Endothelial cell of umbilical vein (primary cell): ENCODE data around the gene PCDHGA1. TPM values are rescaled to one million over a fixed set of nuclear protein-coding genes. Genes with fewer than 3 reads are reported as not detected.
A peak's percentile ranks its signal among the peaks of the same experiment; 100 is the strongest.

Experiments used
- BruUV-seq: library from RNA; stranded (reverse); fragments of 400-500 nt; replicated peaks from 2 replicates; lab custom pipeline; 2021; lab: Mats Ljungman, UMichigan
- CTCF ChIA-PET: fragments of 300-600, 350-600 bp; sonication (Branson Sonifier 250); formaldehyde crosslinking; loops from one replicate; lab custom pipeline; 2021; ENCODE audit warnings: antibody characterized with exemption, inconsistent platforms; lab: Charles Lee
- POLR2A ChIA-PET: fragments of 300-600, 350-600 bp; sonication (Branson Sonifier 250); formaldehyde crosslinking; loops from one replicate; lab custom pipeline; 2021; ENCODE audit warnings: antibody characterized with exemption, inconsistent platforms; lab: Charles Lee
- DNase-seq: peaks from one replicate; pipeline ENCODE4 v3.0.0-alpha.2; 2011; ENCODE audit warnings: low read depth, low spot score
- FAIRE-seq: peaks from 2 replicates; lab custom pipeline; 2011; peaks lifted over from hg19 to GRCh38; lab: Jason Lieb, UNC
- H2AFZ ChIP-seq: 2 replicates; pipeline ENCODE4 v1.6.0; 2012; ENCODE audit warnings: low read depth, low read length, control low read depth, inconsistent platforms
- H3K27ac ChIP-seq: 2 replicates; pipeline ENCODE4 v1.5.1; 2011; ENCODE audit warnings: low read depth, mild to moderate bottlenecking, control low read depth, low read length, moderate library complexity; ENCODE audit not compliant: insufficient read depth
- H3K27me3 ChIP-seq, 2 experiments: 2 replicates each; pipeline versions ENCODE4 v1.6.0 to v1.6.1; 2011; ENCODE audit warnings: low read length in 2 of 2, mixed read lengths in 1 of 2; ENCODE audit not compliant: control insufficient read depth in 2 of 2, insufficient read depth in 2 of 2
- H3K36me3 ChIP-seq, 2 experiments: 2 replicates in 1 of 2; 3 replicates in 1 of 2; pipeline ENCODE4 v1.5.1; 2011; ENCODE audit warnings: low read length in 2 of 2, mild to moderate bottlenecking in 1 of 2, moderate library complexity in 1 of 2; ENCODE audit not compliant: control insufficient read depth in 2 of 2, insufficient read depth in 2 of 2; ENCODE audit errors: extremely low read depth in 1 of 2
- H3K4me1 ChIP-seq: 3 replicates; pipeline ENCODE4 v1.5.1; 2011; ENCODE audit warnings: mild to moderate bottlenecking, low read length; ENCODE audit not compliant: control insufficient read depth, insufficient read depth; ENCODE audit errors: extremely low read depth
- H3K4me2 ChIP-seq: 2 replicates; pipeline ENCODE4 v1.6.1; 2011; ENCODE audit warnings: low read length, control low read depth, mixed read lengths; ENCODE audit not compliant: insufficient read depth
- H3K4me3 ChIP-seq, 3 experiments: fragments of 200-600 bp in 1 of 3; sonication (generic), shearing (Covaris generic) in 1 of 3; replicated peaks in 1 of 3; 2 replicates each; pipeline ENCODE4 v1.5.1; 2011 to 2016; ENCODE audit warnings: control low read depth in 3 of 3, low read length in 3 of 3, mild to moderate bottlenecking in 2 of 3, inconsistent platforms in 1 of 3, low read depth in 1 of 3, moderate library complexity in 1 of 3; ENCODE audit not compliant: insufficient read depth in 1 of 3
- H3K79me2 ChIP-seq: 2 replicates; pipeline ENCODE4 v1.6.0; 2012; ENCODE audit warnings: low read length, inconsistent platforms; ENCODE audit not compliant: control insufficient read depth, insufficient read depth
- H3K9ac ChIP-seq: replicated peaks from 2 replicates; pipeline ENCODE3; 2011; ENCODE audit warnings: low read length, control low read depth; ENCODE audit not compliant: insufficient read depth; ENCODE audit errors: extremely low read depth
- H3K9me1 ChIP-seq: replicated peaks from 3 replicates; pipeline ENCODE4 v1.6.0; 2011; ENCODE audit warnings: mild to moderate bottlenecking, low read length; ENCODE audit not compliant: control insufficient read depth, insufficient read depth; ENCODE audit errors: extremely low read depth
- H3K9me3 ChIP-seq: replicated peaks from 2 replicates; pipeline ENCODE4 v1.5.1; 2012; ENCODE audit warnings: low read length, inconsistent platforms; ENCODE audit not compliant: control insufficient read depth, insufficient read depth
- H4K20me1 ChIP-seq: replicated peaks from 2 replicates; pipeline ENCODE3; 2011; ENCODE audit warnings: mild to moderate bottlenecking, low read length; ENCODE audit not compliant: control insufficient read depth, insufficient read depth; ENCODE audit errors: extremely low read depth
- EZH2 ChIP-seq: IDR thresholded peaks from 2 replicates; pipeline ENCODE4 v1.6.1; 2012; ENCODE audit warnings: borderline replicate concordance, low read depth, mild to moderate bottlenecking, moderate library complexity, low read length, inconsistent platforms; ENCODE audit not compliant: severe bottlenecking
- FOS ChIP-seq: IDR thresholded peaks from 2 replicates; pipeline ENCODE4 v1.6.1; 2011; ENCODE audit warnings: mild to moderate bottlenecking, low read length, moderate library complexity, borderline replicate concordance; ENCODE audit not compliant: insufficient read depth
- GATA2 ChIP-seq: IDR thresholded peaks from 2 replicates; pipeline ENCODE4 v1.7.0; 2011; ENCODE audit warnings: low read depth, mild to moderate bottlenecking, moderate library complexity, mixed read lengths, low read length; ENCODE audit not compliant: insufficient read length, insufficient read depth
- JUN ChIP-seq: IDR thresholded peaks from 2 replicates; pipeline ENCODE4 v1.6.1; 2011; ENCODE audit warnings: borderline replicate concordance, low read depth; ENCODE audit not compliant: insufficient read length, insufficient read depth
- MYC ChIP-seq: IDR thresholded peaks from one replicate; pipeline ENCODE4 v1.6.1; 2011; ENCODE audit warnings: mild to moderate bottlenecking, low read depth, low read length
- POLR2A ChIP-seq: IDR thresholded peaks from 2 replicates; pipeline ENCODE4 v1.6.1; 2012; ENCODE audit warnings: low read depth, mild to moderate bottlenecking, control low read depth, low read length
- POLR2AphosphoS5 ChIP-seq: IDR thresholded peaks from 2 replicates; pipeline ENCODE4 v1.6.1; 2012; ENCODE audit warnings: low read depth, mild to moderate bottlenecking, control low read depth, low read length, moderate library complexity; ENCODE audit not compliant: insufficient read depth
- dilution Hi-C: fragments of 300-500 bp; cut with MboI; formaldehyde crosslinking; loops from one replicate; pipeline ENCODE4 v1.15.0; 2019; ENCODE audit warnings: low sequenced_read_pairs; ENCODE audit not compliant: extremely low pct_ligation_motif_present
- intact Hi-C: fragments of 100-400 bp; cut with micrococcal nuclease; formaldehyde crosslinking; loops from one replicate; pipeline ENCODE4 v1.10.0; 2022
- polyA plus RNA-seq, 4 experiments: library from polyadenylated mRNA; depleted of rRNA in 3 of 4; stranded (reverse) in 3 of 4; unstranded in 1 of 4; fragments of >200 nt; gene quantifications; 2 replicates each; pipeline versions ENCODE4 v1.2.1 to v1.2.3, GENCODE V29; 2011 to 2012; ENCODE audit warnings: missing spikeins in 1 of 4
- total RNA-seq: library from RNA; stranded (reverse); gene quantifications from 2 replicates; pipeline ENCODE4 v1.2.3, GENCODE V29; 2021
- TF ChIP-seq, protein P1 (sequence below), 2 donors: IDR thresholded peaks; 1 replicate in 1 of 2; 2 replicates in 1 of 2; pipeline ENCODE4 v1.5.1; 2011; ENCODE audit warnings: low read length in 2 of 2, mild to moderate bottlenecking in 2 of 2, moderate library complexity in 2 of 2, control low read depth in 1 of 2, inconsistent platforms in 1 of 2, low read depth in 1 of 2; ENCODE audit not compliant: insufficient read depth in 1 of 2; ENCODE audit errors: extremely low read depth in 1 of 2

The PCDHGA1 gene
- total and polyA plus RNA-seq, 2 donors (not counting 3 experiments of a cell fraction or from before 2014, with no cell fraction given): 0.22 to 0.44 TPM

DNA sequence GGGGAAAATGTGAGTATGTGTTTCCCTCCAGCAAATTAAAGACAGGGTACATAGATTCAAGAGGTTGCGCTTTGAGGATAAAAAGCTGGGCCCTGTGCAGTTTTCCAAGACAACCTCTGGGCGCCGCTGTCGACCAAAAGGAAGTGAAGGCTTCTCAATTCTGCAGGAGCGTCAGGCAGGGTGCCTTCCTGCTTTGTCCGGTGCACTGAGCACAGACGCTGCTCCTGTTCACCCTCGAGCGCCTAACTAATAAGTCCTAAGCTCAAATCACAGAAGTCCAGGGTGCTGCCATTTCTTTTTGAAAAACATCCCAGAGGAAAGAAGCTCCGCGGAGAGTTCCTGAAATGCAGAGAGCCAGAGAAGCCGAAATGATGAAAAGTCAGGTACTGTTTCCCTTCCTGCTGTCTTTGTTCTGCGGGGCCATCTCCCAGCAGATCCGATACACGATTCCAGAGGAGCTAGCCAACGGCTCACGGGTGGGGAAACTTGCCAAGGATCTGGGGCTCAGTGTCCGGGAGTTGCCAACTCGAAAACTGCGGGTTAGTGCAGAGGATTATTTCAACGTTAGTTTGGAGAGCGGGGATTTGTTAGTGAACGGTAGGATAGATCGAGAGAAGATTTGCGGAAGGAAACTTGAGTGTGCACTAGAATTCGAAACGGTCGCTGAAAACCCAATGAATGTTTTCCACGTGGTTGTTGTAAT, 19.8 kb downstream of the PCDHGA1 start, which contains the start of gene PCDHGB1:
Gene PCDHGB1 (plus strand): TSS at position 183 of the 703 bp plus-strand sequence. CDS start 162 bp downstream, at position 345.
- Histone ChIP-seq H3K4me2 (peak within 1 kb of the TSS; percentile 16), H2AFZ (no peak within 1 kb of the TSS), H3K27me3 (peaks cover 25 to 48% of the 10 kb centered on the region in 2 experiments), H3K9me3 (no peaks in the 10 kb centered on the region), H3K9ac (no peak within 1 kb of the TSS), H3K9me1 (no peaks in the 10 kb centered on the region), H3K36me3 (no peaks in the 10 kb centered on the region), H3K4me3 (no peak within 1 kb of the TSS), H3K4me1 (no peaks in the 10 kb centered on the region), H4K20me1 (no peaks in the 10 kb centered on the region), H3K27ac (no peak within 1 kb of the TSS), H3K79me2 (no peaks in the 10 kb centered on the region)
- DNase-seq (no peak), FAIRE-seq (no peak)
- TF ChIP-seq FOS (no peak), POLR2A (no peak), GATA2 (no peak), JUN (no peak), POLR2AphosphoS5 (no peak), EZH2 (no peak), MYC (no peak)
- TF ChIP-seq, protein P1, sequence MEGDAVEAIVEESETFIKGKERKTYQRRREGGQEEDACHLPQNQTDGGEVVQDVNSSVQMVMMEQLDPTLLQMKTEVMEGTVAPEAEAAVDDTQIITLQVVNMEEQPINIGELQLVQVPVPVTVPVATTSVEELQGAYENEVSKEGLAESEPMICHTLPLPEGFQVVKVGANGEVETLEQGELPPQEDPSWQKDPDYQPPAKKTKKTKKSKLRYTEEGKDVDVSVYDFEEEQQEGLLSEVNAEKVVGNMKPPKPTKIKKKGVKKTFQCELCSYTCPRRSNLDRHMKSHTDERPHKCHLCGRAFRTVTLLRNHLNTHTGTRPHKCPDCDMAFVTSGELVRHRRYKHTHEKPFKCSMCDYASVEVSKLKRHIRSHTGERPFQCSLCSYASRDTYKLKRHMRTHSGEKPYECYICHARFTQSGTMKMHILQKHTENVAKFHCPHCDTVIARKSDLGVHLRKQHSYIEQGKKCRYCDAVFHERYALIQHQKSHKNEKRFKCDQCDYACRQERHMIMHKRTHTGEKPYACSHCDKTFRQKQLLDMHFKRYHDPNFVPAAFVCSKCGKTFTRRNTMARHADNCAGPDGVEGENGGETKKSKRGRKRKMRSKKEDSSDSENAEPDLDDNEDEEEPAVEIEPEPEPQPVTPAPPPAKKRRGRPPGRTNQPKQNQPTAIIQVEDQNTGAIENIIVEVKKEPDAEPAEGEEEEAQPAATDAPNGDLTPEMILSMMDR (IDR thresholded peaks at IDR 0.05; ENCODE audit: extremely low read depth in 1 of 2, insufficient read depth in 1 of 2, low read depth in 1 of 2, low read length in 2 of 2): peak; percentile 41 to 44
- BruUV-seq: no TSS peak
- intact Hi-C loops (loop anchor here (5.0 kb wide), 1 partner anchor 212 kb away; no protein-coding TSS in a partner anchor), dilution Hi-C loops (no loop called here)
- ChIA-PET CTCF (interaction anchor here (1.0 to 3.6 kb wide), 17 partner anchors 10 to 269 kb away, joined by 3 to 29 read pairs (median 6); partner anchors contain the start of genes DIAPH1, PCDHB14, PCDHGA1 and PCDHGA10), POLR2A (no interaction called here)
